Adipose tissue (tissue), 3 donors: ENCODE measurements around the gene CRELD2. TPM values are rescaled to one million over a fixed set of nuclear protein-coding genes. Genes with fewer than 3 reads are reported as not detected.

Source experiments
- H3K27ac ChIP-seq: one replicate; pipeline ENCODE4 v1.5.1; 2013; ENCODE audit warnings: low read depth, low read length
- WGBS, 3 donors: extraction: QIAGEN DNeasy Blood & Tissue Kit; methylation state at CpG; one replicate each; pipeline ENCODE4 v1.1.7; 2013; 5-methylcytosine and 5-hydroxymethylcytosine counted together
- polyA plus RNA-seq, 3 donors: library from polyadenylated mRNA; stranded (reverse); fragments of 200-250 nt; gene quantifications; one replicate each; pipeline ENCODE4 v1.2.3, GENCODE V29; 2013
- donor health status: healthy with polysubstance abuse.
- donor health status: Bipolar disorder and iron deficiency.
- donor health status: healthy.

CRELD2 gene
- polyA plus RNA-seq, 3 donors = 30.0 to 53.5 (median 41.7) TPM

DNA sequence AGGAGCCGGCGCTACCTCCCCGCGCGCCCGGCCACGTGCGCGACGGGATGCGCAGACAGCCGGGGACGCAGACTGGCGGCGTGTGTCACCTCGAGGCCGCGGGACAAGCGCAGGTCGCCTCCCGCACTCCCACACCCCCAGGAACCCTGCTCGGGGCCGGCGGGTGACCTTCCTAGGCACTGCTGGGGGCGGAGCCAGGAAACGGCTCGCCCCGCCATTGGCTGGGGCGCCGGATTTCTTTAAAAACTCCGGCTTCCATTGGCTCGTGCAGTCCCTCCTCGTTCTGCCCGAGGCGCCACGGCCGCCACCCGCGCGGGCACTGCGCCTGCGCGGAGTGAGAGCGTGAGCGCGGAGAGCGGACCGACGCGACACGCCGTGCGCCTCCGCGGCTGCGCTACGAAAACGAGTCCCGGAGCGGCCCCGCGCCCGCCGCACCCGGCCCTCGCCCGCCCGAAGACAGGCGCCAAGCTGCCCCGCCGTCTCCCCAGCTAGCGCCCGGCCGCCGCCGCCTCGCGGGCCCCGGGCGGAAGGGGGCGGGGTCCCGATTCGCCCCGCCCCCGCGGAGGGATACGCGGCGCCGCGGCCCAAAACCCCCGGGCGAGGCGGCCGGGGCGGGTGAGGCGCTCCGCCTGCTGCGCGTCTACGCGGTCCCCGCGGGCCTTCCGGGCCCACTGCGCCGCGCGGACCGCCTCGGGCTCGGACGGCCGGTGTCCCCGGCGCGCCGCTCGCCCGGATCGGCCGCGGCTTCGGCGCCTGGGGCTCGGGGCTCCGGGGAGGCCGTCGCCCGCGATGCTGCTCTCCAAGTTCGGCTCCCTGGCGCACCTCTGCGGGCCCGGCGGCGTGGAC lies 41.9 kb downstream of the CRELD2 start, which contains the start of gene PIM3:
PIM3 (plus strand) TSS at position 614 of the 846 bp plus-strand sequence; CDS start at position 790, 176 bp downstream.
- 0% methylated on average over 108 to 137 of the region's 137 CpGs for WGBS, 3 donors
- H3K27ac ChIP-seq = peak within 1 kb of the TSS; percentile 51

DNA sequence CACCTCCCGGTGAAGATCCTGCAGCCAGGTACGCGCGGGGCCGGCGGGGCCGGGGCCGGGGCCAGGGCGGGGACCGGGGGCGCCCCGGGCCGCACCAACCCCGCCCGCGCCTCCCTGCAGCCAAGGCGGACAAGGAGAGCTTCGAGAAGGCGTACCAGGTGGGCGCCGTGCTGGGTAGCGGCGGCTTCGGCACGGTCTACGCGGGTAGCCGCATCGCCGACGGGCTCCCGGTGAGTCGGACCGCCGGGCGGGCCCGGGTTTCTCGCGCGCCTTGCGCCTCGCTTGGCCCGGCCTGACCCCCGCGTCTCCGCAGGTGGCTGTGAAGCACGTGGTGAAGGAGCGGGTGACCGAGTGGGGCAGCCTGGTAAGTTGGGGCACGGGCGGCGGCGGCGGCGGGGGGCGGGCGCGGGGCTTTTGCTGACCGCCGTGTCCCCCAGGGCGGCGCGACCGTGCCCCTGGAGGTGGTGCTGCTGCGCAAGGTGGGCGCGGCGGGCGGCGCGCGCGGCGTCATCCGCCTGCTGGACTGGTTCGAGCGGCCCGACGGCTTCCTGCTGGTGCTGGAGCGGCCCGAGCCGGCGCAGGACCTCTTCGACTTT lies 42.7 kb downstream of the CRELD2 start:
- peak overlapping the region; percentile 51 for H3K27ac ChIP-seq
- WGBS, 3 donors = 0 to 1% (median 1%) methylated on average over 58 to 84 of the region's 84 CpGs

DNA sequence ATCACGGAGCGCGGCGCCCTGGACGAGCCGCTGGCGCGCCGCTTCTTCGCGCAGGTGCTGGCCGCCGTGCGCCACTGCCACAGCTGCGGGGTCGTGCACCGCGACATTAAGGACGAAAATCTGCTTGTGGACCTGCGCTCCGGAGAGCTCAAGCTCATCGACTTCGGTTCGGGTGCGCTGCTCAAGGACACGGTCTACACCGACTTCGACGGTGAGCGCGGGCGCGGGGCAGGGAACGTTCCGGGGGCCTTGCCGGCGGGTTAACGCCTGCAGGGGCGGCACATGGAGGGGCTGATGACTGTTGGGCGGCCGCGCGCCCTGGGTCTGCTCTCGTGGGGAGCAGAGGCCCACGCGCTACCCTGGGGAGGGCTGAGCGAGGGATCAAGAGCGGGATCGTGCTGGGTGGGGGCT lies 43.2 kb downstream of the CRELD2 start:
- 2% methylated on average over 49 of the region's 49 CpGs for WGBS, 3 donors
- peak overlapping the region; percentile 28 for H3K27ac ChIP-seq

DNA sequence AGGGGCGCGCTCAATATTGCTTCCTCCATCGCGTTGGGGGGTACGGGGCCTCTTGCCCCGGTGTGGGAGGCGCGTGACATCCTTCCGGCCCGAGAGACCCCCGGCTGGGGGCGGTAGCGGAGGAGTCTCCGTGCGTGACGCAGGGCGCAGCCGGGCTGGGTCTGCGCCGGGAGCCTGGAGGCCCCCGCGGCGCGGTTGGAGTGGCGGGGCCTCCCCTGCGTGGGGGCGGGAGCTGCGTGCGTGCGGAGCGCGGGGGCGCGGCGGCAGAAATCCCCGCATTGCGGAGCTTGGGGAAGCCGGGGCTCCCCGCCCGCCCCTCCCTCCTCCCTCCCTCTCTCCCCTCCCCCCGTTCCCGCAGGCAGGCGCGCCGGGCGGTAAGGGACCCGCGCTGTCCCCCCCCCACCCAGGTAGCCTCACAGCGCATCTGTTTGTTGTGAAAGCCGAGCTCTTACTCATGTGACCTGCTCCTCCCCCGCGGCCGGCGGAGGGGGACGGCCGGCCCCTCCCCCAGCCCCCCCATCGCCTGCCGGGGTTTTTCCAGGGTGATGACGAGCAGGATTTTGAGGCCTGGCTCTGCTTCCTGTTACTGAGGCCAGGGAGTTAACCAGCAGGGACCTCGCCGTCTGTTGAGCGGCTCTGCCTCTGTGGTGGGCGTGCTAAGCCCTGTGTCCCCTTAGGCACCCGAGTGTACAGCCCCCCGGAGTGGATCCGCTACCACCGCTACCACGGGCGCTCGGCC lies 43.7 kb downstream of the CRELD2 start:
- WGBS, 3 donors = 1 to 6% (median 3%) methylated on average over 42 to 69 of the region's 70 CpGs

DNA sequence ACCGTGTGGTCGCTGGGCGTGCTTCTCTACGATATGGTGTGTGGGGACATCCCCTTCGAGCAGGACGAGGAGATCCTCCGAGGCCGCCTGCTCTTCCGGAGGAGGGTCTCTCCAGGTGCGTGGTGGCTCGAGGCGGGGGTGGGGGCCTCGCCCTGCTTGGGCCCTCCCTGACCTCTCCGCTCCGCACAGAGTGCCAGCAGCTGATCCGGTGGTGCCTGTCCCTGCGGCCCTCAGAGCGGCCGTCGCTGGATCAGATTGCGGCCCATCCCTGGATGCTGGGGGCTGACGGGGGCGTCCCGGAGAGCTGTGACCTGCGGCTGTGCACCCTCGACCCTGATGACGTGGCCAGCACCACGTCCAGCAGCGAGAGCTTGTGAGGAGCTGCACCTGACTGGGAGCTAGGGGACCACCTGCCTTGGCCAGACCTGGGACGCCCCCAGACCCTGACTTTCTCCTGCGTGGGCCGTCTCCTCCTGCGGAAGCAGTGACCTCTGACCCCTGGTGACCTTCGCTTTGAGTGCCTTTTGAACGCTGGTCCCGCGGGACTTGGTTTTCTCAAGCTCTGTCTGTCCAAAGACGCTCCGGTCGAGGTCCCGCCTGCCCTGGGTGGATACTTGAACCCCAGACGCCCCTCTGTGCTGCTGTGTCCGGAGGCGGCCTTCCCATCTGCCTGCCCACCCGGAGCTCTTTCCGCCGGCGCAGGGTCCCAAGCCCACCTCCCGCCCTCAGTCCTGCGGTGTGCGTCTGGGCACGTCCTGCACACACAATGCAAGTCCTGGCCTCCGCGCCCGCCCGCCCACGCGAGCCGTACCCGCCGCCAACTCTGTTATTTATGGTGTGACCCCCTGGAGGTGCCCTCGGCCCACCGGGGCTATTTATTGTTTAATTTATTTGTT lies 44.6 kb downstream of the CRELD2 start:
- 51 to 62% (median 52%) methylated on average over 62 to 63 of the region's 63 CpGs for WGBS, 3 donors

More for the DNA sequence above, 43.7 kb downstream of the CRELD2 start:
- H3K27ac ChIP-seq = peak overlapping the region; percentile 28

DNA sequence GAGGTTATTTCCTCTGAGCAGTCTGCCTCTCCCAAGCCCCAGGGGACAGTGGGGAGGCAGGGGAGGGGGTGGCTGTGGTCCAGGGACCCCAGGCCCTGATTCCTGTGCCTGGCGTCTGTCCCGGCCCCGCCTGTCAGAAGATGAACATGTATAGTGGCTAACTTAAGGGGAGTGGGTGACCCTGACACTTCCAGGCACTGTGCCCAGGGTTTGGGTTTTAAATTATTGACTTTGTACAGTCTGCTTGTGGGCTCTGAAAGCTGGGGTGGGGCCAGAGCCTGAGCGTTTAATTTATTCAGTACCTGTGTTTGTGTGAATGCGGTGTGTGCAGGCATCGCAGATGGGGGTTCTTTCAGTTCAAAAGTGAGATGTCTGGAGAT lies 45.2 kb downstream of the CRELD2 start:
- WGBS, 3 donors = 52 to 64% (median 57%) methylated on average over 6 of the region's 6 CpGs
- no peak overlapping the region for H3K27ac ChIP-seq

More for the DNA sequence above, 44.6 kb downstream of the CRELD2 start:
- no peak overlapping the region for H3K27ac ChIP-seq

DNA sequence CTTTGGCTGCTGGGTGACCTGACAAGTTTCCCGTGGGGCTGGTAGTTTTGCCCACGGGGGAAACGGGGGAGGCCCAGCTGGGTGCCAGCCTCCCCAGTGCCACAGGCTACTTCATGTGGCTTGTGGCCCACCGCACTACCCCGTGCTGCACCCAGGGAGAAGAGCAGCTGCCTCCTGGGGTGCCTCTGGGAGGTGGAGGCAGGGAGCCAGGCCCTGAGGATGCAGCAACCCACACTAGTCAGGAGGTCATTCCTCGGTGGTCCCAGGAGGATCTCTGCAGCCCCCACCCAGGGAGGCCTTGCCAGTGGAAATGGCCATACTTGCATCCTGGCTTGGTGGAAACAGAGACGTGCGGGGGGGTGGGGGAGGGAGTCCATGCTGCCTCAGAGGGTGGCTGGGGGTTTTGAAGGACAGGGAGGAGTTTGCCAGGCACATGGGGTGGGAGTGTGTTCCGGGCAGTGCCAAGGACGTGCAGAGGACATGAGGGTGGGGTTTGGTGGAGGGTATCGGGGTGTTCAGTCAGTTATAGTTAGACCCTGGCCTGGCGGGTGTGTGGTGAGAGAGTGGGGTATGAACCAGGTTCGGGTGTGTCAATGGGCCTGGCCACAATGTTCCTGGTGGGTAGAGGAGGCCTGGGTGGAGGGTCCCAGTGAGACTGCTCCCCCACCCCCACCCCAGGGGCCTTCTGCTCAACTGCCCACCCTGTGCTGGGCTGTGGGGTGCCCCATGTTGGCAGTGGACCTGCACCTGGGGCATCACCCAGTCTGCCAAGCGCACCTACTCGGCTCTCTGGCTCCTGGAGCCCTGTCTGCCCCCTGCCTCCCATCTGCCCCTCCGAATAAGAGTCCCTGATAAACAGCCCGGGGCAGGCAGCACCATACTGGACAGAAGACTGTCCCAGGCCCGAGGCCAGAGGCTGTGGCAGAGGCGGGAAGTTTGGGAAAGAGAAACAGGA lies 46.0 kb downstream of the CRELD2 start:
- no peak overlapping the region for H3K27ac ChIP-seq
- 50 to 66% (median 61%) methylated on average over 18 to 19 of the region's 19 CpGs for WGBS, 3 donors

DNA sequence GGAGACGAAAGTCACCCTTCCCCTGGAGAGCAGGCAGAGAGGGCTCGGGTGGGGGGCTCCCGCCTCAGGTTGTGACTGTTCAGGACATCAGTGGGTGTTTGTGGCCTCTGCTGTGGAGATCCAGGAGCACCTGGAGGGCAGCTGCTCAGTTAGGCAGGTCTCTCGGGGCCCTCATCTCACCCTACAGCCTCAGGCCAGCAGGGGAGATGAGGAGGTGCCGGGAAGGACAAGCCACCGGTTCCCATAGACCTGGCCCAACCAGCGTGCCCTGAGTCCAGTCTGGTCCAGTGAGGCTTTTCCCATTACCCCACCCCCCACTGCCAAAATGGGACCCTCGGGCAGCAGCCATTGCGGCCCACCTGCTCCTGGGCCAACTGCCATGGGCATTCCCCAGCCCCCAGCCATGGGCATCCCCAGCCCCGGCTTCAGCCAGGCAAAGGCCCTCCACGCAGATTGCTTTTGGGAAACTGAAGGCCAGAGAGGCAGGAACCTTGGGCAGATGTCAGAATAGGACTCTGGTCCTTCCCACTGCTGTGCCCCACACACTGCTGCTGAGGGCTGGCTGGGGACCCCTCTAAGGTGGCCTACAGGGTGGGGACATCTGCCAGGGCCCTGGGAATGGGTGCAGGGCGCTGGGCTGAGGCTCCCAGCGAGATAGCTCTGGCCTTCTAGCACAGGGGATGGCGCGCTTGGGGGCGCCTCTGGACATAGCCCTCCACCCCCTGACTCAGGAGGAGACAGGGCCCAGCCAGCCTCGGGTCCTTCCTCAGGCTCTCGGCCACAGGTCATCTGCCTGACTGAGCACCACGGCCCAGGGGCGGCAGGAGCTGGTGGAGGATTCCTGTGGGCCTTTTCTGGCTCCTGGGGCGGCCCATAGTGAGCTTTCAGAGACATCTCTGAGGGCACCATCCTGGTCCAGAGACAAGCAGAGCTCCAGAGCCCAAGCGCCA lies 46.9 kb downstream of the CRELD2 start:
- WGBS, 3 donors = 65 to 83% (median 77%) methylated on average over 22 of the region's 22 CpGs
- peak overlapping the region; percentile 28 for H3K27ac ChIP-seq

DNA sequence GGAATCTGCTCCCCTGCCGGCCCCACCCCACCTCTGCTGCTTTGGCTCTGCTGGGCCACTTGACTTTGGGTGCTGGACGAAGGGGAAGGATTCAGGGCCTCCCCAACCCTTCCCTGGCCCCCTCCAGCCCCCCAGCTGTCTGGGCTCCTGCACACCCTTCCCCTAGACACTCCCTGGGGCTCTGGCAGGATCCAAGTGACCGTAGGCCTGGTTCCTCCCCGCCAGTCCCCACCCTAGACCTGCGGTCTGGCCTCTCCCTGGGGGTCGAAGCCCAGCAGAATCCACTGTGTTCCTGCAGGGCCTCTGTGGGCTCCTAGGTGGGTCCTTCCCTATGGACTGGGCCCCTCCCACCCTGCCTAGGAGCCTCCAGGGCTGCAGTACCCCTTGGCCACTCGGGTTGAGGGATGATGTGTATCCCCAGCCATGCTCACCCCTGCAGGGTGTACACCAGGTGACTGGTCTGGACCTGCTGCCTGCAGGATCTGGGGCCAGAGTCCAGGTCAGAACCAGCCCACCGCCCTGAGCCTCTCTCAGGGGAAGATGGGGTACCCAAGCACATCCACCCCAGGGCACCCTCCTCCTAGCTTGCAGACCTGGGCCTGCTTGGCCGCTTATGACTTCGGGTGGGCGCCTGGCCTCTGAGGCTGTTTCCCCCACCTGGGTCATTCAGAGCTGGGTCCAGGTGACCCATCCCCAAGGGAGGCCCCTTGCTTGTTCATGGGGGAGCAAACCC lies 47.8 kb downstream of the CRELD2 start:
- H3K27ac ChIP-seq = peak overlapping the region; percentile 28
- WGBS, 3 donors = 64 to 83% (median 73%) methylated on average over 10 to 11 of the region's 11 CpGs

DNA sequence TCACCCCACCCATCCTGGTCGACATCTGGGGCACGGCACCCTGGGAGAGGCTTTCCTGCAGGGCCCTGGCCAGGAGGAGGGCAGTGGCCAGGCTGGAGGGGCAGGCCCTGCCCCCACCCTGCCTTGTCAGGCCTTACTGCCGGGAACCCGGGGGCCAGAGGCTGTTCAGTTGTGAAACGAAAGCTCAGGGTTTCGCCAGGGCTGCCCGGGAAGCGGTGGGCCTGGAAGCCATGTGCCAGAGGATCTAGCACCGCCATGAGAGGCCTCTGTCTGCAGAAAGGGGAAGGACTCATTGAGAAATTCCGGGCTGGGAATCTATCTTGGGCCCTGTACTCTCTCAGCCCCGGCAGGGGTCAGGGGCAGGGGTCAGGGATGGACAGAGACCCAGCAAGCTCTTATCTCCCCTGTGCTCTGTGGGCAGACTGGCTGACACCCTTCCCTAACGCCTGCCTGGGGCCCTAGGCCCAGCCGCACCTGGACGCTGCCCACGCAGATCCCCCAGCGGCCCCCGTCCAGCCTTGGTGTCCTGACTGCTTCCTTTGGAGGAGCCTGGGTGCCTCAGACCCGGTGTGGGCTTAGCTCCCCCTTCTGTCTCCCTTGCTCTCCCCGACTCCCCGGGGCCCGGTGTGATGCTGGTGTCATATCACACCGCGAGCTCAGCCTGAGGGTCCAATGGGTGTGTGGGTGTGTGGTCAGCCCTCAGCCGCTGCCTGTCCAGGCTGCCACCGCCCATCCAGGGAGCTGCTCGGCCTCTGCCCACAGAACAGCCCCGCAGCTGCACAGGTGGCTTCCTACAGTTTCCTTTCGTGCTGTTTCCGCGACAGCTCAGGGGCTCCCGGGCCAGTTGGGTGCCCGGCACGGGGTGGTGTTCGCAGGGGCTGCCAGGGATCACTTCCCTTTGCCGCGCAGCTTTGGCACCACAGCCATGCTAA lies 48.6 kb downstream of the CRELD2 start:
- H3K27ac ChIP-seq = no peak overlapping the region
- WGBS, 3 donors = 23 to 54% (median 25%) methylated on average over 35 to 36 of the region's 36 CpGs

DNA sequence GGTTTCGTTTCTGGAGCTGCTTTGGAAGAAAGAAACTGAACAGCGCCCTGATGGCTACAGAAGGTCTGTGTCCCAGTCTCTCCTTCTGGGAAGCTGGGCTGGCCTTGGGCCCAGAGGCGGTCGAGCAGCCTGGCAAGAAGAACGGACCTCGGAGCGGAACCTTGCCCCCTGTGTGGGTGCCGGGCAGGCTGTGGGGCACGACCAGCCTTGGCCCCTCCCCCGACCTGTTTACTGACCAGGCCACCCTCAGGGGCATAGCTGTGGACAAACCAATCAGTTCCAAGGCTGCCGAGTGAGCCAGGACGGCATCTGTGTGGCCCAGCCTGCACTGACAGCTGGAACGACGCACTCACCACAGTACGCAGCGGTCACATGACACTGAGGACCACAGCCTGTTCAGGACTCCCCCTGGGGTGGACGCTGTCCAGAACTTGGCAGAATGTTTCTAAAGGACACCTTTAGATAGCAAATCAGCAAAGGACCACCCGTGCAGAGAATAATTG lies 49.3 kb downstream of the CRELD2 start:
- WGBS, 3 donors = 29 to 44% (median 30%) methylated on average over 18 of the region's 18 CpGs
- no peak overlapping the region for H3K27ac ChIP-seq

DNA sequence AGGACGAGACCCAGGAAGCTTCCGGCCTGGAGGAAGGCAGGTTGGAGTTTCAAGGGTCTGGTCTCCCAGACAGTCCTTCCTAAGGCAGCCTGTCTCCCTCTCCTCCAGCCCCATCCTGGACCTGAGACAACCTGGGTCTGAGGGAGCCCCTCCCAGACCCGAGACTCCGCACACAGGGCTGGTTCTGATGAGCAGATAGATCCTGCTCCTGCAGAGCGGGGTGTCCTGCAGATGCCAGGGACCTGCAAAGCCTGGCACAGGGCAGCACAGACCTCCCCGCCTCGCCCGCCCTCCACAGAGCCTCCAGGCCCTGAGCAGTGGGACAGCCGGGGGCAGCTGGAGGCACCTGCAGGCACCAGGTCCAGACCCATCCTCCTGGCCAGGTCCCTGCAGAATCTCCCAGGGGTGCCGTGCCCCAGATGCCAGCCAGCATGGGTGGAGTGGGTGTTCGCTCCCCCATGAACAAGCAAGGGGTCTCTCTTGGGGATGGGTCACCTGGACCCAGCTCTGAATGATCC lies 49.9 kb downstream of the CRELD2 start:
- H3K27ac ChIP-seq = no peak overlapping the region
- 86 to 92% (median 91%) methylated on average over 11 of the region's 11 CpGs for WGBS, 3 donors

DNA sequence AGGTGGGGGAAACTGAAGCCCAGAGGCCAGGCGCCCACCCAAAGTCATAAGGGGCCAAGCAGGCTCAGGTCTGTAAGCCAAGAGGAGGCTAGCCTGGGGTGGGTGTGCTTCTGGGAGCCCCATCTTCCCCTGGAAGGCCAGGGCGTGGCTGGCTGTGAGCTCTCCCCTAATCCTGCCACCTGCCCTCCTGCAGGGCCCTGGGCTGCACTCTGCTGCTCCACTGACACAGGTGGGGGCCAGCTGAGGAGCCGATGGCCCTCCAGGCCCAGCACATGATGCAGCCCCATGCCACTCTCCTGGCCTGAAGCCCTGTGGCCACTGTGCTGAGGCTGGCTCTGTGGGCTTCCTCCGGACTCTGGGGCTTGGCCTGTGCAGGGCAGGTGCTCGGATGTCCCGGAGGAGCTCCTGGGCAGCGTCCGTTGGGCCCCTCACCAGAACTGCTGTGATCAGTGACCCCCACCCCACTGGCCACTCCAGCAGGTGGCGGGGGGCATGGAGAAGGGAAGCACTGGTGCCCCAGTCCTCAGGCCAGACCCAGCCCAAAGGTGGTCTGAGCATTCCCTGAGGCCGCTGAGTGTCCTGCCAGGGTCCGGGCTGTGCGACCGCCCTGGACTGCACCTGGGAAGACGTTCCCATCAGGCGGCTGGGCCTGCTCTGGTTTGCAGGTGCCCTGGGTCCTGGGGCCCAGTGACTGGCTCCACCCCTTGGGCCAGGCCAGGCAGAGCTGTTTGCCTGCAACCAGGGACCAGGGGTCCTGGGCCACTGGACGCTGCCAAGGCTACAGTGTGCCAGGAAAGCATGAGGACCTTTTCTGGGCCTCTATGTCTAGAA lies 50.6 kb downstream of the CRELD2 start:
- 95 to 96% (median 96%) methylated on average over 16 of the region's 16 CpGs for whole genome bisulfite sequencing, 3 donors
- no peak overlapping the region for H3K27ac ChIP-seq
